GM21576 (cell line): Measurements from ENCODE around the gene DHX38.
"Not testable (repeated sequence)": the region's sequence is repeated elsewhere in the genome, so short reads cannot be mapped to it uniquely, and the experiment has no call there.

Experiments used
- ATAC-seq: cut with Tn5 transposase; IDR thresholded peaks from one replicate; pipeline ENCODE4 v1.9.1; 2021; ENCODE audit warnings: mild to moderate bottlenecking, moderate library complexity; ENCODE audit not compliant: unreplicated experiment

The DHX38 gene

GRCh38 chr16:72093448-72094265 lies at the start of gene DHX38, which contains the start of gene TXNL4B:
TSS of gene DHX38 (plus strand) at chr16:72093847. CDS start at chr16:72096158, 2,311 bp downstream.
TSS of gene TXNL4B (minus strand) at chr16:72093620. CDS start at chr16:72090749, 2,871 bp downstream.
- peak; percentile 99 for ATAC-seq

GRCh38 chr16:72044296-72044695 lies 49.4 kb upstream of the DHX38 start:
- ATAC-seq, result no peak

GRCh38 chr16:72044825-72045359 lies 48.8 kb upstream of the DHX38 start:
- ATAC-seq, result no peak

GRCh38 chr16:72049110-72049509 lies 44.5 kb upstream of the DHX38 start:
- no peak for ATAC-seq

GRCh38 chr16:72050769-72051464 lies 42.7 kb upstream of the DHX38 start:
- no peak for ATAC-seq

GRCh38 chr16:72051818-72052217 lies 41.8 kb upstream of the DHX38 start:
- ATAC-seq, result no peak

GRCh38 chr16:72054254-72054847 lies 39.3 kb upstream of the DHX38 start, which contains the start of gene HP:
TSS of gene HP (plus strand) at chr16:72054505. CDS start at chr16:72054653, 148 bp downstream.
- not testable (repeated sequence) for ATAC-seq

GRCh38 chr16:72055911-72056310 lies 37.7 kb upstream of the DHX38 start:
- no peak for ATAC-seq

- ATAC-seq, result not testable (repeated sequence)
These were observed 36.3 kb upstream of the DHX38 start for GRCh38 chr16:72057313-72057712.

GRCh38 chr16:72059060-72059459 lies 34.6 kb upstream of the DHX38 start:
- not testable (repeated sequence) for ATAC-seq

GRCh38 chr16:72060405-72060804 lies 33.2 kb upstream of the DHX38 start:
- no peak for ATAC-seq

GRCh38 chr16:72061564-72061963 lies 32.1 kb upstream of the DHX38 start:
- no peak for ATAC-seq

GRCh38 chr16:72064361-72064894 lies 29.2 kb upstream of the DHX38 start:
- ATAC-seq, result no peak

- ATAC-seq, result no peak
These were observed 26.9 kb upstream of the DHX38 start for GRCh38 chr16:72066747-72067146.

- no peak for ATAC-seq
These were observed 24.7 kb upstream of the DHX38 start for GRCh38 chr16:72068930-72069329.

GRCh38 chr16:72072514-72073342 lies 20.9 kb upstream of the DHX38 start:
- no peak for ATAC-seq

- no peak for ATAC-seq
These were observed 20.0 kb upstream of the DHX38 start for GRCh38 chr16:72073560-72074230.

- not testable (repeated sequence) for ATAC-seq
These were observed 18.6 kb upstream of the DHX38 start for GRCh38 chr16:72075067-72075466.

GRCh38 chr16:72076991-72077706 lies 16.5 kb upstream of the DHX38 start:
- ATAC-seq, result not testable (repeated sequence)
